ENCODE results near the gene HIVEP3. TPM values are rescaled to one million over a fixed set of nuclear protein-coding genes. Genes with fewer than 3 reads are reported as not detected.

Gene HIVEP3
- total RNA-seq, 4 donors from 2014 or later, result 3.2 to 11.0 (median 4.2) TPM

GRCh38 chr1:41573785-41574713 lies 344.7 kb downstream of the HIVEP3 start:
- H3K27ac ChIP-seq, result no peak overlapping the region
- intact Hi-C loops (cut with DNase I), result loop anchor here (5.0 to 10.0 kb wide), 2 partner anchors 238 to 601 kb away; no protein-coding TSS in a partner anchor
- no peak for DNase-seq
- WGBS, 2 donors, result 15 to 34% methylated on average over 4 to 9 of the region's 18 CpGs
- no peak overlapping the region for H3K4me3 ChIP-seq
- H3K4me1 ChIP-seq, result peaks cover 0 to 13% (median 3%) of the 10 kb centered on the region in 3 donors
- H3K27me3 ChIP-seq, result no peaks in the 10 kb centered on the region
- no peak for TF ChIP-seq POLR2A (IDR thresholded peaks at IDR 0.05)
- TF ChIP-seq, protein P1, sequence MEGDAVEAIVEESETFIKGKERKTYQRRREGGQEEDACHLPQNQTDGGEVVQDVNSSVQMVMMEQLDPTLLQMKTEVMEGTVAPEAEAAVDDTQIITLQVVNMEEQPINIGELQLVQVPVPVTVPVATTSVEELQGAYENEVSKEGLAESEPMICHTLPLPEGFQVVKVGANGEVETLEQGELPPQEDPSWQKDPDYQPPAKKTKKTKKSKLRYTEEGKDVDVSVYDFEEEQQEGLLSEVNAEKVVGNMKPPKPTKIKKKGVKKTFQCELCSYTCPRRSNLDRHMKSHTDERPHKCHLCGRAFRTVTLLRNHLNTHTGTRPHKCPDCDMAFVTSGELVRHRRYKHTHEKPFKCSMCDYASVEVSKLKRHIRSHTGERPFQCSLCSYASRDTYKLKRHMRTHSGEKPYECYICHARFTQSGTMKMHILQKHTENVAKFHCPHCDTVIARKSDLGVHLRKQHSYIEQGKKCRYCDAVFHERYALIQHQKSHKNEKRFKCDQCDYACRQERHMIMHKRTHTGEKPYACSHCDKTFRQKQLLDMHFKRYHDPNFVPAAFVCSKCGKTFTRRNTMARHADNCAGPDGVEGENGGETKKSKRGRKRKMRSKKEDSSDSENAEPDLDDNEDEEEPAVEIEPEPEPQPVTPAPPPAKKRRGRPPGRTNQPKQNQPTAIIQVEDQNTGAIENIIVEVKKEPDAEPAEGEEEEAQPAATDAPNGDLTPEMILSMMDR (IDR thresholded peaks at IDR 0.05), result peak; percentile 62 to 92 (median 86)
- no peaks in the 10 kb centered on the region for H3K9me3 ChIP-seq
- H3K36me3 ChIP-seq, result no peaks in the 10 kb centered on the region

DNA sequence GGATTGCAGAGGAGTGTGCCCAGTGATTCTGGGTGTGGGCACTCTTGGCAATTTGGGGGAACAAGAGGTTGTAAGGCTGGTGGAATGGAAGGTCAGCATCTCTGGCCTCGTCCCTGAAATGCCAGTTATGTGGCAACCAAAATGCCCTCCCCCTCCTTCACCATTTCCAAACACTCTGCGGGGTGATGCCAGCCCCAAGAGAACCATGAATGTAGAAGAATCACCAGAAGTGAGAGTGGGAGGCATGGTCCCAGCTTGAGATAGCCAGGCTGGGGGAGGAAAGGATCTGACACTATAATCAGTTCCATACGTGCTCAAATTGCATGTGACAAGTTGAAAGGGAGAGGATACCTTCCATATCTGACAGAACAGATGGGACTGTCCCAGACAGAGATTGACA lies 345.5 kb downstream of the HIVEP3 start:
- no peak for TF ChIP-seq POLR2A (IDR thresholded peaks at IDR 0.05)
- TF ChIP-seq, protein P1 (IDR thresholded peaks at IDR 0.05), result no peak
- WGBS, 2 donors, result 85 to 88% methylated on average over 3 of the region's 3 CpGs

GRCh38 chr1:41572224-41572623 lies 346.5 kb downstream of the HIVEP3 start:
- Histone ChIP-seq H3K27ac (no peak overlapping the region), H3K36me3 (peaks cover 0 to 6% (median 0%) of the 10 kb centered on the region in 3 donors), H3K4me3 (no peak overlapping the region), H3K27me3 (no peaks in the 10 kb centered on the region), H3K4me1 (peaks cover 0 to 13% (median 3%) of the 10 kb centered on the region in 3 donors), H3K9me3 (no peaks in the 10 kb centered on the region)
- 82 to 92% methylated on average over 2 to 4 of the region's 5 CpGs for WGBS, 2 donors
- no peak for TF ChIP-seq POLR2A (IDR thresholded peaks at IDR 0.05)
- TF ChIP-seq, protein P1 (IDR thresholded peaks at IDR 0.05), result no peak
- intact Hi-C loops (cut with DNase I), result loop anchor here (5.0 to 10.0 kb wide), 2 partner anchors 240 to 603 kb away; no protein-coding TSS in a partner anchor
- no peak for DNase-seq

More for the DNA sequence above, 345.5 kb downstream of the HIVEP3 start:
- no peaks in the 10 kb centered on the region for H3K36me3 ChIP-seq
- no peaks in the 10 kb centered on the region for H3K9me3 ChIP-seq
- no peak overlapping the region for H3K27ac ChIP-seq
- DNase-seq, result no peak
- H3K4me3 ChIP-seq, result no peak overlapping the region
- intact Hi-C loops (cut with DNase I), result loop anchor here (5.0 to 10.0 kb wide), 2 partner anchors 239 to 602 kb away; no protein-coding TSS in a partner anchor
- H3K4me1 ChIP-seq, result peaks cover 0 to 13% (median 3%) of the 10 kb centered on the region in 3 donors
- H3K27me3 ChIP-seq, result no peaks in the 10 kb centered on the region

GRCh38 chr1:41571041-41571440 lies 347.7 kb downstream of the HIVEP3 start:
- TF ChIP-seq, protein P1 (IDR thresholded peaks at IDR 0.05), result no peak
- TF ChIP-seq POLR2A (IDR thresholded peaks at IDR 0.05), result no peak
- no peak overlapping the region for H3K4me3 ChIP-seq
- 59 to 78% methylated on average over 3 of the region's 3 CpGs for WGBS, 2 donors
- no peaks in the 10 kb centered on the region for H3K27me3 ChIP-seq
- no peaks in the 10 kb centered on the region for H3K9me3 ChIP-seq
- intact Hi-C loops (cut with DNase I), result loop anchor here (5.0 to 10.0 kb wide), 2 partner anchors 241 to 604 kb away; no protein-coding TSS in a partner anchor
- H3K36me3 ChIP-seq, result peaks cover 0 to 18% (median 0%) of the 10 kb centered on the region in 3 donors
- H3K4me1 ChIP-seq, result peaks cover 0 to 12% (median 3%) of the 10 kb centered on the region in 3 donors
- DNase-seq, result no peak
- no peak overlapping the region for H3K27ac ChIP-seq

- Histone ChIP-seq H3K9me3 (no peaks in the 10 kb centered on the region), H3K27me3 (no peaks in the 10 kb centered on the region), H3K27ac (no peak overlapping the region), H3K4me3 (no peak overlapping the region), H3K4me1 (no peaks in the 10 kb centered on the region), H3K36me3 (peaks cover 0 to 19% (median 0%) of the 10 kb centered on the region in 3 donors)
- DNase-seq, result no peak
- TF ChIP-seq, protein P1 (IDR thresholded peaks at IDR 0.05), result no peak
- no peak for TF ChIP-seq POLR2A (IDR thresholded peaks at IDR 0.05)
- intact Hi-C loops (cut with DNase I), result no loop called here
- 94 to 96% methylated on average over 9 of the region's 9 CpGs for WGBS, 2 donors
Observed at GRCh38 chr1:41568204-41568603, 350.5 kb downstream of the HIVEP3 start.

All from esophagus squamous epithelium (tissue), 5 donors.